WTC11 (cell line): ENCODE measurements around the gene C10orf95. TPM values are rescaled to one million over a fixed set of nuclear protein-coding genes. Genes with fewer than 3 reads are reported as not detected.

Source experiments
- ATAC-seq: fragments of 200-7000 bp; cut with Tn5 transposase; 2 replicates; pipeline ENCODE4 v1.10.0; 2021; ENCODE audit warnings: mild to moderate bottlenecking, moderate library complexity
- CTCF ChIA-PET: fragments of 300-600 bp; sonication (Branson Sonifier 250); formaldehyde crosslinking; loops from one replicate; lab custom pipeline; 2021; ENCODE audit warnings: antibody characterized with exemption; lab: Charles Lee
- POLR2A ChIA-PET: fragments of 350-600 bp; sonication (Branson Sonifier 250); formaldehyde crosslinking; loops from one replicate; lab custom pipeline; 2021; ENCODE audit warnings: antibody characterized with exemption; lab: Charles Lee
- DNase-seq: peaks from one replicate; pipeline ENCODE4 v3.0.0; 2021; ENCODE audit warnings: low spot score
- H3K27ac Mint-ChIP-seq: 2 replicates; pipeline ENCODE4 v1.8.0; 2021; ENCODE audit warnings: mixed read lengths
- H3K27me3 Mint-ChIP-seq: 2 replicates; pipeline ENCODE4 v1.8.0; 2021; ENCODE audit warnings: low read depth, mild to moderate bottlenecking, moderate library complexity, mixed read lengths
- H3K36me3 Mint-ChIP-seq: 2 replicates; pipeline ENCODE4 v1.8.0; 2021; ENCODE audit warnings: mixed read lengths
- H3K4me1 Mint-ChIP-seq: 2 replicates; pipeline ENCODE4 v1.8.0; 2022; ENCODE audit warnings: mixed read lengths
- H3K4me3 Mint-ChIP-seq: 2 replicates; pipeline ENCODE4 v1.8.0; 2021; ENCODE audit warnings: mild to moderate bottlenecking, moderate library complexity, mixed read lengths
- H3K9me3 Mint-ChIP-seq: 2 replicates; pipeline ENCODE4 v1.8.0; 2021; ENCODE audit warnings: mixed read lengths
- FOXP1 ChIP-seq: sonication (generic); formaldehyde crosslinking; IDR thresholded peaks from 2 replicates; pipeline ENCODE4 v1.8.0; 2022; ENCODE audit warnings: missing genetic modification reagents, mild to moderate bottlenecking, moderate library complexity, borderline replicate concordance
- microRNA-seq: library from miRNA; unstranded; fragments of <30 nt; microRNA quantifications from one replicate; pipeline ENCODE4 v1.2.0, GENCODE V29; 2022; ENCODE audit warnings: borderline number of aligned reads
- total RNA-seq: library from RNA; stranded (reverse); gene quantifications from 3 replicates; pipeline ENCODE4 v1.2.3, GENCODE V29; 2021
- TF ChIP-seq, protein P1 (sequence below): fragments of 250-450 bp; sonication (Bioruptor Pico); IDR thresholded peaks from 2 replicates; pipeline ENCODE4 v1.9.0; 2021; ENCODE audit warnings: mild to moderate bottlenecking, borderline replicate concordance
- TF ChIP-seq, protein P2 (sequence below): sonication (generic); formaldehyde crosslinking; IDR thresholded peaks from 2 replicates; pipeline ENCODE4 v1.8.1; 2022; ENCODE audit warnings: missing genetic modification reagents, borderline replicate concordance

Gene C10orf95
- total RNA-seq, 1 experiment from 2014 or later, result 0.96 TPM

DNA sequence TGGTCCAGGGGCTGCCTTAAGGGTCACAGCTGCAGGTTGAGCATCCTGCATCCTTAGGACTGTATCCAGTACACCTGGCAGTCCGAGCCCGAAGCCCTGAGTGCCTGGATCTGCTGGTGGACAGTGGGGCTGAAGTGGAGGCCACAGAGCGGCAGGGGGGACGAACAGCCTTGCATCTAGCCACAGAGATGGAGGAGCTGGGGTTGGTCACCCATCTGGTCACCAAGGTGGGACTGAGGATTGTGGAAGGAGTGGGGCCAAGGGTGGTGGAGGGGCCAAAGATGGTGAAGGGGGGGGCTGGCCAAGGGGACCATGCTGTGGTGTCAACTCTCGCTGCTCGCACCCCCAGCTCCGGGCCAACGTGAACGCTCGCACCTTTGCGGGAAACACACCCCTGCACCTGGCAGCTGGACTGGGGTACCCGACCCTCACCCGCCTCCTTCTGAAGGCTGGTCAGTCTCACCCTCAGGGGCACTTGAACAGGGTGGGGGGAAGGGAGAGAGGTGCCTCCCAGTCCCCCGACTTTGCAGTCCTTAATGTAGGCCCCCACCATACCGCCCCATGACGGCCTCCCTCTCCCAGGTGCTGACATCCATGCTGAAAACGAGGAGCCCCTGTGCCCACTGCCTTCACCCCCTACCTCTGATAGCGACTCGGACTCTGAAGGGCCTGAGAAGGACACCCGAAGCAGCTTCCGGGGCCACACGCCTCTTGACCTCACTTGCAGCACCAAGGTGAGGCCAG, 50.6 kb downstream of the C10orf95 start:
- peaks cover 15% of the 10 kb centered on the region for H3K27me3 Mint-ChIP-seq
- ChIA-PET POLR2A (interaction anchor here (2.4 kb wide), 1 partner anchor 20 kb away, joined by 11 read pairs; the partner anchor contains the start of gene FBXL15), CTCF (interaction anchor here (1.4 to 9.1 kb wide), 10 partner anchors 11 to 231 kb away, joined by 4 to 115 read pairs (median 14); partner anchors contain the start of genes ACTR1A, CUEDC2 and FBXL15)

DNA sequence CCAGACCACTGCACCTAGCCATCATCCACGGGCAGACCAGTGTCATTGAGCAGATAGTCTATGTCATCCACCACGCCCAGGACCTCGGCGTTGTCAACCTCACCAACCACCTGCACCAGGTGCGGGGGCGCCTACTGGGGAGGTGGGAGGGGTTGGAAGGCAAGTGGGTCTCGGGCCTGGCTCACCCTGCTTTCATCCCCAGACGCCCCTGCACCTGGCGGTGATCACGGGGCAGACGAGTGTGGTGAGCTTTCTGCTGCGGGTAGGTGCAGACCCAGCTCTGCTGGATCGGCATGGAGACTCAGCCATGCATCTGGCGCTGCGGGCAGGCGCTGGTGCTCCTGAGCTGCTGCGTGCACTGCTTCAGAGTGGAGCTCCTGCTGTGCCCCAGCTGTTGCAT, 51.3 kb downstream of the C10orf95 start:
- Mint-ChIP-seq H3K4me1 (peaks cover 9% of the 10 kb centered on the region), H3K9me3 (no peaks in the 10 kb centered on the region), H3K27me3 (peaks cover 17% of the 10 kb centered on the region), H3K36me3 (no peaks in the 10 kb centered on the region; the same call in 1 of the 2 replicates), H3K4me3 (peak overlapping the region; percentile 53), H3K27ac (no peak overlapping the region)
- no peak for TF ChIP-seq FOXP1 (CRISPR knock-in tag)
- TF ChIP-seq, protein P1, sequence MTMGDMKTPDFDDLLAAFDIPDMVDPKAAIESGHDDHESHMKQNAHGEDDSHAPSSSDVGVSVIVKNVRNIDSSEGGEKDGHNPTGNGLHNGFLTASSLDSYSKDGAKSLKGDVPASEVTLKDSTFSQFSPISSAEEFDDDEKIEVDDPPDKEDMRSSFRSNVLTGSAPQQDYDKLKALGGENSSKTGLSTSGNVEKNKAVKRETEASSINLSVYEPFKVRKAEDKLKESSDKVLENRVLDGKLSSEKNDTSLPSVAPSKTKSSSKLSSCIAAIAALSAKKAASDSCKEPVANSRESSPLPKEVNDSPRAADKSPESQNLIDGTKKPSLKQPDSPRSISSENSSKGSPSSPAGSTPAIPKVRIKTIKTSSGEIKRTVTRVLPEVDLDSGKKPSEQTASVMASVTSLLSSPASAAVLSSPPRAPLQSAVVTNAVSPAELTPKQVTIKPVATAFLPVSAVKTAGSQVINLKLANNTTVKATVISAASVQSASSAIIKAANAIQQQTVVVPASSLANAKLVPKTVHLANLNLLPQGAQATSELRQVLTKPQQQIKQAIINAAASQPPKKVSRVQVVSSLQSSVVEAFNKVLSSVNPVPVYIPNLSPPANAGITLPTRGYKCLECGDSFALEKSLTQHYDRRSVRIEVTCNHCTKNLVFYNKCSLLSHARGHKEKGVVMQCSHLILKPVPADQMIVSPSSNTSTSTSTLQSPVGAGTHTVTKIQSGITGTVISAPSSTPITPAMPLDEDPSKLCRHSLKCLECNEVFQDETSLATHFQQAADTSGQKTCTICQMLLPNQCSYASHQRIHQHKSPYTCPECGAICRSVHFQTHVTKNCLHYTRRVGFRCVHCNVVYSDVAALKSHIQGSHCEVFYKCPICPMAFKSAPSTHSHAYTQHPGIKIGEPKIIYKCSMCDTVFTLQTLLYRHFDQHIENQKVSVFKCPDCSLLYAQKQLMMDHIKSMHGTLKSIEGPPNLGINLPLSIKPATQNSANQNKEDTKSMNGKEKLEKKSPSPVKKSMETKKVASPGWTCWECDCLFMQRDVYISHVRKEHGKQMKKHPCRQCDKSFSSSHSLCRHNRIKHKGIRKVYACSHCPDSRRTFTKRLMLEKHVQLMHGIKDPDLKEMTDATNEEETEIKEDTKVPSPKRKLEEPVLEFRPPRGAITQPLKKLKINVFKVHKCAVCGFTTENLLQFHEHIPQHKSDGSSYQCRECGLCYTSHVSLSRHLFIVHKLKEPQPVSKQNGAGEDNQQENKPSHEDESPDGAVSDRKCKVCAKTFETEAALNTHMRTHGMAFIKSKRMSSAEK, result no peak
- ATAC-seq, result no peak
- POLR2A ChIA-PET, result interaction anchor here (1.0 to 2.4 kb wide), 3 partner anchors 10 to 50 kb away, joined by 3 to 11 read pairs (median 5); partner anchors contain the start of gene FBXL15
- DNase-seq, result no peak
- CTCF ChIA-PET, result interaction anchor here (1.0 to 9.1 kb wide), 23 partner anchors 10 to 230 kb away, joined by 3 to 115 read pairs (median 8); partner anchors contain the start of genes ACTR1A, C10orf95, CUEDC2 and ELOVL3

More for the DNA sequence above, 50.6 kb downstream of the C10orf95 start:
- H3K36me3 Mint-ChIP-seq, result no peaks in the 10 kb centered on the region; the same call in 1 of the 2 replicates
- DNase-seq, result no peak
- TF ChIP-seq, protein P2, sequence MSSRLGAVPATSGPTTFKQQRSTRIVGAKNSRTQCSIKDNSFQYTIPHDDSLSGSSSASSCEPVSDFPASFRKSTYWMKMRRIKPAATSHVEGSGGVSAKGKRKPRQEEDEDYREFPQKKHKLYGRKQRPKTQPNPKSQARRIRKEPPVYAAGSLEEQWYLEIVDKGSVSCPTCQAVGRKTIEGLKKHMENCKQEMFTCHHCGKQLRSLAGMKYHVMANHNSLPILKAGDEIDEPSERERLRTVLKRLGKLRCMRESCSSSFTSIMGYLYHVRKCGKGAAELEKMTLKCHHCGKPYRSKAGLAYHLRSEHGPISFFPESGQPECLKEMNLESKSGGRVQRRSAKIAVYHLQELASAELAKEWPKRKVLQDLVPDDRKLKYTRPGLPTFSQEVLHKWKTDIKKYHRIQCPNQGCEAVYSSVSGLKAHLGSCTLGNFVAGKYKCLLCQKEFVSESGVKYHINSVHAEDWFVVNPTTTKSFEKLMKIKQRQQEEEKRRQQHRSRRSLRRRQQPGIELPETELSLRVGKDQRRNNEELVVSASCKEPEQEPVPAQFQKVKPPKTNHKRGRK (CRISPR knock-in tag), result no peak
- TF ChIP-seq, all 79 proteins: peak for 0
- peaks cover 9% of the 10 kb centered on the region for H3K4me1 Mint-ChIP-seq
- no peak for ATAC-seq
- H3K9me3 Mint-ChIP-seq, result no peaks in the 10 kb centered on the region
- no peak overlapping the region for H3K4me3 Mint-ChIP-seq
- H3K27ac Mint-ChIP-seq, result no peak overlapping the region

Small RNA genes within 50 kb of the gene (microRNA-seq; reads per million reads assigned to microRNA genes)
- 6.3 reads per million, percentile 18 among the genes with 10 or more reads in this experiment for gene MIR146B

Other genes with a start within 250 kb of the C10orf95 start
- gene ELOVL3, start 225.2 kb downstream of the C10orf95 start, total RNA-seq, result 0.17 to 0.46 TPM (median 0.34 TPM) in 3 replicates
- gene PITX3, start 210.0 kb downstream of the C10orf95 start, total RNA-seq, result 0.32 to 0.81 TPM (median 0.48 TPM) in 3 replicates
- gene GBF1, start 206.0 kb downstream of the C10orf95 start, total RNA-seq, result 29.8 to 32.4 TPM (median 32.1 TPM) in 3 replicates
- 24.6 to 28.0 TPM (median 27.6 TPM) in 3 replicates for gene NFKB2, start 55.8 kb downstream of the C10orf95 start, total RNA-seq
- 10.2 to 12.5 TPM (median 10.4 TPM) in 3 replicates for gene PSD, start 32.8 kb downstream of the C10orf95 start, total RNA-seq
- 21.6 to 24.6 TPM (median 23.2 TPM) in 3 replicates for gene FBXL15, start 30.7 kb downstream of the C10orf95 start, total RNA-seq
- gene CUEDC2, start 19.0 kb downstream of the C10orf95 start, total RNA-seq, result 40.2 to 69.0 TPM (median 65.8 TPM) in 3 replicates
- 93.3 to 94.6 TPM (median 93.6 TPM) in 3 replicates for gene ACTR1A, start 51.2 kb upstream of the C10orf95 start, total RNA-seq
- gene SUFU, start 52.4 kb upstream of the C10orf95 start, total RNA-seq, result 11.6 to 13.1 TPM (median 12.8 TPM) in 3 replicates
- 36.3 to 40.3 TPM (median 36.8 TPM) in 3 replicates for gene TRIM8, start 192.9 kb upstream of the C10orf95 start, total RNA-seq